IMR-90 (cell line): ENCODE results near the gene SARDH. TPM values are rescaled to one million over a fixed set of nuclear protein-coding genes. Genes with fewer than 3 reads are reported as not detected.

ENCODE experiments used
- ATAC-seq: fragments of 200-7000 bp; cut with Tn5 transposase; 2 replicates; pipeline ENCODE4 v1.9.1; 2020; ENCODE audit warnings: low read depth, mild to moderate bottlenecking, moderate library complexity
- BruUV-seq: library from RNA; stranded (reverse); fragments of 400-500 nt; replicated peaks from 2 replicates; lab custom pipeline; 2021; lab: Mats Ljungman, UMichigan
- CTCF ChIA-PET: fragments of 300-600 bp; formaldehyde crosslinking; extraction: SDS; loops from one replicate; lab custom pipeline; 2021; ENCODE audit warnings: antibody characterized with exemption; lab: Yijun Ruan, JAX
- POLR2A ChIA-PET: fragments of 300-600 bp; sonication (Branson Sonifier 250); formaldehyde crosslinking; loops from one replicate; lab custom pipeline; 2022; ENCODE audit warnings: antibody characterized with exemption; ENCODE audit not compliant: unreplicated experiment; lab: Charles Lee
- DNase-seq: peaks from one replicate; pipeline ENCODE4 v3.0.0; 2013
- H2AFZ ChIP-seq: replicated peaks from 2 replicates; pipeline ENCODE3; 2013; ENCODE audit warnings: low read length, mild to moderate bottlenecking; ENCODE audit not compliant: poor library complexity
- H2AK5ac ChIP-seq: 2 replicates; pipeline ENCODE4 v1.6.1; 2013; ENCODE audit warnings: low read depth, low read length, inconsistent platforms
- H2AK9ac ChIP-seq: replicated peaks from 2 replicates; pipeline ENCODE3; 2013; ENCODE audit warnings: mild to moderate bottlenecking, low read depth, low read length, moderate library complexity; ENCODE audit not compliant: poor library complexity
- H2BK120ac ChIP-seq: 2 replicates; pipeline ENCODE4 v1.6.1; 2013; ENCODE audit warnings: low read depth, low read length, inconsistent platforms
- H2BK15ac ChIP-seq: 3 replicates; pipeline ENCODE4 v1.6.1; 2013; ENCODE audit warnings: low read depth, low read length, inconsistent platforms
- H2BK20ac ChIP-seq: 2 replicates; pipeline ENCODE4 v1.6.1; 2013; ENCODE audit warnings: low read depth, mild to moderate bottlenecking, inconsistent platforms, low read length, moderate library complexity
- H2BK5ac ChIP-seq: 2 replicates; pipeline ENCODE4 v1.6.1; 2013; ENCODE audit warnings: mild to moderate bottlenecking, low read depth, low read length, inconsistent platforms; ENCODE audit not compliant: poor library complexity, severe bottlenecking
- H3K14ac ChIP-seq: replicated peaks from 2 replicates; pipeline ENCODE4 v1.6.1; 2013; ENCODE audit warnings: low read depth, low read length, inconsistent platforms
- H3K18ac ChIP-seq: 2 replicates; pipeline ENCODE4 v1.6.1; 2013; ENCODE audit warnings: low read depth, low read length, control low read depth
- H3K23ac ChIP-seq: 2 replicates; pipeline ENCODE4 v1.6.1; 2013; ENCODE audit warnings: low read depth, low read length, inconsistent platforms
- H3K27ac ChIP-seq: 2 replicates; pipeline ENCODE4 v1.5.1; 2013; ENCODE audit warnings: mild to moderate bottlenecking, control low read depth, low read length; ENCODE audit not compliant: insufficient read depth
- H3K27me3 ChIP-seq: 2 replicates; pipeline ENCODE4 v1.6.1; 2013; ENCODE audit warnings: low read length; ENCODE audit not compliant: control insufficient read depth, insufficient read depth
- H3K36me3 ChIP-seq: 2 replicates; pipeline ENCODE4 v1.6.1; 2013; ENCODE audit warnings: low read length, mixed read lengths; ENCODE audit not compliant: control insufficient read depth, insufficient read depth
- H3K4ac ChIP-seq: 2 replicates; pipeline ENCODE4 v1.6.1; 2013; ENCODE audit warnings: low read depth, low read length, inconsistent platforms
- H3K4me1 ChIP-seq: 2 replicates; pipeline ENCODE4 v1.6.1; 2013; ENCODE audit warnings: low read length, mixed read lengths; ENCODE audit not compliant: control insufficient read depth, insufficient read depth
- H3K4me2 ChIP-seq: 2 replicates; pipeline ENCODE4 v1.6.1; 2013; ENCODE audit warnings: low read depth, mild to moderate bottlenecking, control low read depth, low read length, moderate library complexity
- H3K4me3 ChIP-seq: 2 replicates; pipeline ENCODE4 v1.5.1; 2013; ENCODE audit warnings: low read depth, mild to moderate bottlenecking, control low read depth, low read length, moderate library complexity; ENCODE audit not compliant: insufficient read depth
- H3K56ac ChIP-seq: 2 replicates; pipeline ENCODE4 v1.6.1; 2013; ENCODE audit warnings: low read length, inconsistent platforms; ENCODE audit not compliant: insufficient read depth; ENCODE audit errors: extremely low read depth
- H3K79me1 ChIP-seq, 2 experiments: 2 replicates each; pipeline ENCODE4 v1.6.1; 2013; ENCODE audit warnings: low read length in 2 of 2, inconsistent platforms in 1 of 2, low read depth in 1 of 2
- H3K9ac ChIP-seq: 2 replicates; pipeline ENCODE4 v1.6.1; 2013; ENCODE audit warnings: low read depth, low read length, control low read depth
- H3K9me1 ChIP-seq: 2 replicates; pipeline ENCODE4 v1.6.1; 2013; ENCODE audit warnings: low read length, inconsistent platforms; ENCODE audit not compliant: insufficient read depth
- H3K9me3 ChIP-seq: 2 replicates; pipeline ENCODE4 v1.6.1; 2013; ENCODE audit warnings: low read length; ENCODE audit not compliant: control insufficient read depth, insufficient read depth
- H4K20me1 ChIP-seq: 2 replicates; pipeline ENCODE4 v1.6.1; 2013; ENCODE audit warnings: low read length, inconsistent platforms; ENCODE audit not compliant: insufficient read depth
- H4K5ac ChIP-seq: 2 replicates; pipeline ENCODE4 v1.6.1; 2013; ENCODE audit warnings: mild to moderate bottlenecking, low read depth, low read length, control low read depth
- H4K8ac ChIP-seq, 2 experiments: 2 replicates each; pipeline ENCODE4 v1.6.1; 2013; ENCODE audit warnings: low read depth in 2 of 2, low read length in 2 of 2, control low read depth in 1 of 2, inconsistent platforms in 1 of 2
- H4K91ac ChIP-seq: 2 replicates; pipeline ENCODE4 v1.6.1; 2013; ENCODE audit warnings: low read depth, low read length, inconsistent platforms; ENCODE audit not compliant: insufficient read depth
- CHD1 ChIP-seq: IDR thresholded peaks from 2 replicates; pipeline ENCODE4 v1.6.1; 2012; ENCODE audit warnings: low read depth, low read length, improper control_type of control experiment
- FOS ChIP-seq: fragments of 150-350 bp; IDR thresholded peaks from 2 replicates; pipeline ENCODE4 v1.6.1; 2016; ENCODE audit warnings: low read depth, low read length
- POLR2A ChIP-seq: IDR thresholded peaks from 2 replicates; pipeline ENCODE4 v1.6.1; 2012; ENCODE audit warnings: mild to moderate bottlenecking, low read depth, low read length
- RAD21 ChIP-seq: IDR thresholded peaks from 2 replicates; pipeline ENCODE4 v1.6.1; 2012; ENCODE audit warnings: low read length, improper control_type of control experiment
- WGBS, 2 experiments: methylation state at CpG; one replicate each; pipeline versions ENCODE4 v1.1.5 to v1.1.7; 2013; ENCODE audit warnings: missing lambda C conversion rate in 2 of 2; ENCODE audit not compliant: insufficient read length in 1 of 2; ENCODE audit errors: extremely low coverage in 2 of 2; 5-methylcytosine and 5-hydroxymethylcytosine counted together
- dilution Hi-C: fragments of 300-500 bp; cut with HindIII; formaldehyde crosslinking; loops from one replicate; pipeline ENCODE4 v1.14.3; 2018; ENCODE audit warnings: low sequenced_read_pairs; ENCODE audit not compliant: unreplicated experiment
- in situ Hi-C: fragments of 300-500 bp; cut with MboI; formaldehyde crosslinking; loops from 3 replicates; pipeline ENCODE4 v1.14.3; 2019; ENCODE audit warnings: low sequenced_read_pairs, inconsistent platforms, mixed read lengths
- intact Hi-C: fragments of 100-400 bp; cut with micrococcal nuclease; formaldehyde crosslinking; loops from 2 replicates; pipeline ENCODE4 v1.10.0; 2022
- polyA plus RNA-seq, 3 experiments: library from polyadenylated mRNA; depleted of rRNA; stranded (reverse); fragments of >200 nt; gene quantifications; 2 replicates each; pipeline ENCODE4 v1.2.3, GENCODE V29; 2012; ENCODE audit warnings: low replicate concordance in 1 of 3
- total RNA-seq: library from RNA; depleted of rRNA; stranded (reverse); fragments of >200 nt; gene quantifications from 2 replicates; pipeline ENCODE4 v1.2.3, GENCODE V29; 2012

Gene SARDH
- total and polyA plus RNA-seq, 2 of the 4 experiments (the other 2 are of a cell fraction): 5.0 to 7.5 TPM

GRCh38 chr9:133699546-133699945, 38.6 kb downstream of the SARDH start:
- Histone ChIP-seq H3K36me3 (no peaks in the 10 kb centered on the region), H2BK5ac (no peak overlapping the region), H4K91ac (no peak overlapping the region), H4K5ac (no peak overlapping the region), H3K4me1 (peaks cover 9% of the 10 kb centered on the region), H3K27me3 (peaks cover 2% of the 10 kb centered on the region; the same call in 1 of the 2 replicates), H3K27ac (no peak overlapping the region), H2BK15ac (no peak overlapping the region), H2AFZ (no peak overlapping the region), H2BK120ac (no peak overlapping the region), H3K56ac (no peak overlapping the region), H4K8ac (no peak overlapping the region), H3K23ac (no peak overlapping the region), H3K4me3 (no peak overlapping the region), H3K9me3 (no peaks in the 10 kb centered on the region), H3K79me1 (no peaks in the 10 kb centered on the region), H3K9ac (no peak overlapping the region), H2AK9ac (no peak overlapping the region), H3K18ac (no peak overlapping the region), H3K14ac (no peak overlapping the region), H2BK20ac (no peak overlapping the region), H2AK5ac (no peak overlapping the region), H4K20me1 (no peaks in the 10 kb centered on the region), H3K9me1 (no peaks in the 10 kb centered on the region), H3K4ac (no peak overlapping the region), H3K4me2 (no peak overlapping the region)
- ATAC-seq (no peak), DNase-seq (no peak)
- no TSS peak for BruUV-seq
- intact Hi-C loops (no loop called here), dilution Hi-C loops (no loop called here), in situ Hi-C loops (no loop called here)
- no peak for TF ChIP-seq CHD1
- no peak for TF ChIP-seq FOS
- TF ChIP-seq RAD21: no peak
- no peak for TF ChIP-seq POLR2A
- CTCF ChIA-PET: no interaction called here
- POLR2A ChIA-PET: no interaction called here
- whole genome bisulfite sequencing, 2 experiments: no CpG with 5 or more reads among the region's 6 CpGs
